ENCODE measurements around the gene DSCAM.
"Not testable (repeated sequence)": the region's sequence is repeated elsewhere in the genome, so short reads cannot be mapped to it uniquely, and the experiment has no call there.

DSCAM gene, protein sequence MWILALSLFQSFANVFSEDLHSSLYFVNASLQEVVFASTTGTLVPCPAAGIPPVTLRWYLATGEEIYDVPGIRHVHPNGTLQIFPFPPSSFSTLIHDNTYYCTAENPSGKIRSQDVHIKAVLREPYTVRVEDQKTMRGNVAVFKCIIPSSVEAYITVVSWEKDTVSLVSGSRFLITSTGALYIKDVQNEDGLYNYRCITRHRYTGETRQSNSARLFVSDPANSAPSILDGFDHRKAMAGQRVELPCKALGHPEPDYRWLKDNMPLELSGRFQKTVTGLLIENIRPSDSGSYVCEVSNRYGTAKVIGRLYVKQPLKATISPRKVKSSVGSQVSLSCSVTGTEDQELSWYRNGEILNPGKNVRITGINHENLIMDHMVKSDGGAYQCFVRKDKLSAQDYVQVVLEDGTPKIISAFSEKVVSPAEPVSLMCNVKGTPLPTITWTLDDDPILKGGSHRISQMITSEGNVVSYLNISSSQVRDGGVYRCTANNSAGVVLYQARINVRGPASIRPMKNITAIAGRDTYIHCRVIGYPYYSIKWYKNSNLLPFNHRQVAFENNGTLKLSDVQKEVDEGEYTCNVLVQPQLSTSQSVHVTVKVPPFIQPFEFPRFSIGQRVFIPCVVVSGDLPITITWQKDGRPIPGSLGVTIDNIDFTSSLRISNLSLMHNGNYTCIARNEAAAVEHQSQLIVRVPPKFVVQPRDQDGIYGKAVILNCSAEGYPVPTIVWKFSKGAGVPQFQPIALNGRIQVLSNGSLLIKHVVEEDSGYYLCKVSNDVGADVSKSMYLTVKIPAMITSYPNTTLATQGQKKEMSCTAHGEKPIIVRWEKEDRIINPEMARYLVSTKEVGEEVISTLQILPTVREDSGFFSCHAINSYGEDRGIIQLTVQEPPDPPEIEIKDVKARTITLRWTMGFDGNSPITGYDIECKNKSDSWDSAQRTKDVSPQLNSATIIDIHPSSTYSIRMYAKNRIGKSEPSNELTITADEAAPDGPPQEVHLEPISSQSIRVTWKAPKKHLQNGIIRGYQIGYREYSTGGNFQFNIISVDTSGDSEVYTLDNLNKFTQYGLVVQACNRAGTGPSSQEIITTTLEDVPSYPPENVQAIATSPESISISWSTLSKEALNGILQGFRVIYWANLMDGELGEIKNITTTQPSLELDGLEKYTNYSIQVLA (N-terminal part only)

DNA sequence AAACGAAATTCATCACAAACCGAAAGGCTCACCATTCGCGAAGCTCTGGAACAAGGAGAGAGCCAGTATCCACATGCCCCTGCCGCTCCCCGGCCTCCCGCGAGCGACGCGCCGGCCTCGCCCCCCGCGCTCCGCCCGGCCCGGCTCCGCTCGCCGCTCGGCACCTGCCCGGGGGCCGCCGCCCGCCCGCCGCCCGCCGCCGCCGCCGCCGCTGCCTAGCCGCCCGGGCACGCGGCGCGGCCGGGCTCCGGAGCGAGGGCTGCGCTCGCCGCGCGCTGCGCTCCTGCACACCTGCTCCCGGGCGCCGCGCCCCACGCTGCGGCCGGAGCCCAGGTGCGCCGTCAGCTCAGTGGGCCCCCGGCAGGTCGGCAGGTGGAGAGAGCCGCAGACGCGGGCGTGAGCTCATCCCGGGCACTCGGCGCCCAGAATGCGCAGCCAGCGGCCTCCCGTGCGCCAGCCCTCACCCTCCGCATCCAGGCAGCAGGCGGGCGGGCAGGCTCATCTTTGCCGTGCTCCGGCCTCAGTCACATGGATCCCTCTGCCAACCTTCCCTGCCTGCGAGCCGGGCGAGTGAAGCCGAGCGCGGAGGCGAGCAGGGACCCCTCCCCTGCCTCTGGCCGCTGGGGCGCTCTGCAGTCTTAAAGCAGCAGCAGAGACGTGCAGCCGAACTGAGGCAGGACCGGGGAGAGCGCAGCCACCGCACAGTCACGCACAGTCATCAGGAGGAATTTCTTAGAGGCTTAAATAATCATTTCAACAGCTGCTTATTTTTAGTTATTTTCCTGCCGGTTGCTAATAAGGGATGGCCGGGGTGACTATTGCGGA, at the start of gene DSCAM:
Gene DSCAM (minus strand): TSS at position 572 of the 825 bp plus-strand sequence. CDS start 497 bp downstream, at position 75.
- Histone ChIP-seq H3K36me3 (replicated peaks) (no peaks in the 10 kb centered on the region), H3K4me3 (ENCODE audit: low read depth, low read length) (no peak within 1 kb of the TSS), H3K27ac (no peak within 1 kb of the TSS), H3K27me3 (replicated peaks) (no peaks in the 10 kb centered on the region)
- no peak for DNase-seq
- in situ Hi-C loops (cut with HindIII; ENCODE audit: low pct_ligation_motif_present, low sequenced_read_pairs) = no loop called here
- TF ChIP-seq CTCF (IDR thresholded peaks at IDR 0.05; ENCODE audit: low read depth, low read length, missing control alignments) = no peak

GRCh38 chr21:40895697-40896096, 48.7 kb upstream of the DSCAM start:
- H3K27me3 ChIP-seq (replicated peaks); H3K27ac ChIP-seq; H3K36me3 ChIP-seq (replicated peaks); in situ Hi-C loops (cut with HindIII; ENCODE audit: low pct_ligation_motif_present, low sequenced_read_pairs); H3K4me3 ChIP-seq (ENCODE audit: low read depth, low read length); DNase-seq: not testable (repeated sequence)

GRCh38 chr21:40886931-40887330, 40.0 kb upstream of the DSCAM start:
- no peak for TF ChIP-seq CTCF (IDR thresholded peaks at IDR 0.05; ENCODE audit: low read depth, low read length, missing control alignments)
- in situ Hi-C loops (cut with HindIII; ENCODE audit: low pct_ligation_motif_present, low sequenced_read_pairs) = no loop called here
- Histone ChIP-seq H3K4me3 (ENCODE audit: low read depth, low read length) (no peak overlapping the region), H3K27me3 (replicated peaks) (no peaks in the 10 kb centered on the region), H3K27ac (no peak overlapping the region), H3K36me3 (replicated peaks) (no peaks in the 10 kb centered on the region)
- no peak for DNase-seq

GRCh38 chr21:40886006-40886405, 39.0 kb upstream of the DSCAM start:
- DNase-seq = no peak
- Histone ChIP-seq H3K27me3 (replicated peaks) (no peaks in the 10 kb centered on the region), H3K27ac (no peak overlapping the region), H3K4me3 (ENCODE audit: low read depth, low read length) (no peak overlapping the region), H3K36me3 (replicated peaks) (no peaks in the 10 kb centered on the region)
- in situ Hi-C loops (cut with HindIII; ENCODE audit: low pct_ligation_motif_present, low sequenced_read_pairs) = no loop called here
- TF ChIP-seq CTCF (IDR thresholded peaks at IDR 0.05; ENCODE audit: low read depth, low read length, missing control alignments) = no peak

DNA sequence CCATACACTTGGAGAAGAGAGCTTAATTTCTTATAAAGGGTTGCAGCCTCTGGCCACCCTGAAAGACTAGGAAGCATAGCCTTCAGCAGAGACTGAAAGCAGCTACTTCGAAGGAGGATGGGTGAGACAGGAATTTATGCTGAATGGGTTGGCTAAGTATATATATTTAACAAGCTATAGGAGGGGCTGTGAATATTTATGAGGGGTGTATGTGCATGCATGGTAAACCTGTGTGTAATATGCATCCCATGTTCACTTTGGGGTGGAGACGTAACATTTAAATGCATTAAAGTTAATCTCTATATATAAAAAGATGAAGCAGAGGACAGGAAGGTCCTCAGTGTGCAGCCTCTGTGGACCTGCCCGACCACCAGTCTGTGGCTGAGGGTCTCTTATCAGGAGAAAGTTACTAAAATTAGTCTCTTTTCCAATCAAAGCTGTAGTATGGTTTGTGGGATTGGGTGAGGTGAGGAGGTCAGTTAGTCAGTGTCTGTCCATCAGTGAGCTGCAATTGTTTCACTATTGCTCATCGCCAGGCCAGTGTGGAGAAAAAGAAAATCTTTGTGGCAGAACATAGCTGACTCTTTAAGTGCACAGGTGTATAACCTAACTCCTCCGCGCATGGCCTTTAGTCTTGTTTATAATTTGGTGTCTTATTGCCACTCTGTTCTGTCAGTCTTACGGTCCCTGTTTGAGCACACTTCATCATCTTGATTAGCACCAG, 35.4 kb upstream of the DSCAM start:
- Histone ChIP-seq H3K36me3 (replicated peaks) (no peaks in the 10 kb centered on the region), H3K27ac (no peak overlapping the region), H3K27me3 (replicated peaks) (no peaks in the 10 kb centered on the region), H3K4me3 (ENCODE audit: low read depth, low read length) (no peak overlapping the region)
- in situ Hi-C loops (cut with HindIII; ENCODE audit: low pct_ligation_motif_present, low sequenced_read_pairs) = no loop called here
- no peak for DNase-seq
- TF ChIP-seq CTCF (IDR thresholded peaks at IDR 0.05; ENCODE audit: low read depth, low read length, missing control alignments) = no peak
